Fibroblast of lung (primary cell): ENCODE measurements around the gene MEF2A. TPM values are rescaled to one million over a fixed set of nuclear protein-coding genes. Genes with fewer than 3 reads are reported as not detected.

ENCODE experiments used
- DNase-seq, 2 donors: peaks; one replicate each; pipeline versions ENCODE4 v3.0.0 to v3.0.0-alpha.2; 2010; ENCODE audit warnings: low read depth in 2 of 2
- H2AFZ ChIP-seq: 2 replicates; pipeline ENCODE4 v1.5.1; 2012; ENCODE audit warnings: low read length, control low read depth, inconsistent platforms
- H3K27ac ChIP-seq: 2 replicates; pipeline ENCODE4 v1.5.1; 2011; ENCODE audit warnings: low read length, control low read depth; ENCODE audit not compliant: insufficient read depth
- H3K27me3 ChIP-seq: 2 replicates; pipeline ENCODE4 v1.5.1; 2011; ENCODE audit warnings: mild to moderate bottlenecking, low read length; ENCODE audit not compliant: control insufficient read depth, insufficient read depth
- H3K36me3 ChIP-seq: 2 replicates; pipeline ENCODE4 v1.5.1; 2011; ENCODE audit warnings: low read length; ENCODE audit not compliant: control insufficient read depth, insufficient read depth
- H3K4me1 ChIP-seq: 2 replicates; pipeline ENCODE4 v1.5.1; 2011; ENCODE audit warnings: low read length; ENCODE audit not compliant: control insufficient read depth, insufficient read depth; ENCODE audit errors: extremely low read depth
- H3K4me2 ChIP-seq: 2 replicates; pipeline ENCODE4 v1.5.1; 2011; ENCODE audit warnings: low read length, control low read depth; ENCODE audit not compliant: insufficient read depth; ENCODE audit errors: extremely low read depth
- H3K4me3 ChIP-seq, 4 experiments: fragments of 200-600 bp in 1 of 4; sonication (generic) in 1 of 4; replicated peaks in 1 of 4; 2 replicates each; pipeline ENCODE4 v1.5.1; 2011 to 2016; ENCODE audit warnings: low read length in 4 of 4, low read depth in 3 of 4, mild to moderate bottlenecking in 3 of 4, control low read depth in 2 of 4, inconsistent platforms in 1 of 4, mixed read lengths in 1 of 4; ENCODE audit not compliant: insufficient read depth in 1 of 4; ENCODE audit errors: control extremely low read depth in 1 of 4
- H3K79me2 ChIP-seq: 2 replicates; pipeline ENCODE4 v1.5.1; 2012; ENCODE audit warnings: mild to moderate bottlenecking, low read length, inconsistent platforms; ENCODE audit not compliant: control insufficient read depth, insufficient read depth
- H3K9ac ChIP-seq: 2 replicates; pipeline ENCODE4 v1.5.1; 2011; ENCODE audit warnings: mild to moderate bottlenecking, low read length, control low read depth; ENCODE audit not compliant: insufficient read depth
- H3K9me3 ChIP-seq: 2 replicates; pipeline ENCODE4 v1.5.1; 2012; ENCODE audit warnings: low read depth, low read length; ENCODE audit not compliant: control insufficient read depth, insufficient read depth
- H4K20me1 ChIP-seq: 2 replicates; pipeline ENCODE4 v1.5.1; 2011; ENCODE audit warnings: low read length; ENCODE audit not compliant: control insufficient read depth, insufficient read depth; ENCODE audit errors: extremely low read depth
- EZH2 ChIP-seq: IDR thresholded peaks from 2 replicates; pipeline ENCODE4 v1.5.1; 2012; ENCODE audit warnings: low read length, control low read depth, mild to moderate bottlenecking; ENCODE audit errors: missing control alignments
- polyA plus RNA-seq, 2 donors: library from polyadenylated mRNA; depleted of rRNA in 1 of 2; stranded (reverse) in 1 of 2; unstranded in 1 of 2; fragments of >200 nt; gene quantifications; 2 replicates each; pipeline ENCODE4 v1.2.1, GENCODE V29; 2011 to 2012; ENCODE audit warnings: missing spikeins in 1 of 2
- total RNA-seq: library from RNA; depleted of rRNA; stranded (reverse); fragments of >200 nt; gene quantifications from 2 replicates; pipeline ENCODE4 v1.2.1, GENCODE V29; 2014
- TF ChIP-seq, protein P1 (sequence below), 2 donors: IDR thresholded peaks in 1 of 2; conservative IDR thresholded peaks in 1 of 2; 1 replicate in 1 of 2; 2 replicates in 1 of 2; pipeline ENCODE4 v1.5.1; 2011 to 2012; ENCODE audit warnings: low read length in 2 of 2, control low read depth in 1 of 2, inconsistent platforms in 1 of 2, low read depth in 1 of 2, mild to moderate bottlenecking in 1 of 2

The MEF2A gene
- total and polyA plus RNA-seq, 2 donors (not counting 1 experiment from before 2014, with no cell fraction given), result 24.6 to 40.4 TPM

DNA sequence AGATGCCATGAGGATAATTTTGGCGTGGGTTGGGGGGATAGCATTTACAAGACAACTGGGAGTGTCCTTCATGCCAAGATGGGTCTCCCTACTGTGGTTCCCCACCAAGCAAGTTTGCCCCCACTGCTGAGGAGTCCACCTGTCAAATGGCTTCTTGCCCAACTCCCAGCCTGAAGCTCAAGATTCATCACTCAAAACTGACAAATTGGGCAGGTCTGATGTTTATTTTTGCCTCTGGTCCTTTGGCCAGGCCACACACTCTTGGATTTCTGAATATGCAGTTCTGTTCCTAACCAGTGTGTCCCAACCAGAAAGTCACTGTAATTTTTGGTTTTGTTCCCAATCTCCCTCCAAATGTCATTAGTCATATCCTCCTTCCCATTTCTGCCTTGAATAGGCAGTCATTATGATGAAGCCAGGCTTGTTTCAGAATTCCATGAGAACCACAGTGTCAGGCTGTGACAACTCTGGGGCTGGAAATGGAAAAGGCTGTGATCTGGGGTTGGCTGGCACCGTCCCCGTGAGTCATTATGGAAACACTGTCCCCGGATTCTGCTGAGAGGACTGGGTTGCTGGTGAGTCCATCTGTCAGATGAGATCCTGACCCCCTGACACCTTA is 29.3 kb upstream of the MEF2A start:
- Histone ChIP-seq H3K9ac (no peak overlapping the region), H3K27me3 (no peaks in the 10 kb centered on the region), H4K20me1 (no peaks in the 10 kb centered on the region), H3K79me2 (no peaks in the 10 kb centered on the region), H3K9me3 (no peaks in the 10 kb centered on the region), H3K27ac (no peak overlapping the region), H3K4me2 (no peak overlapping the region), H3K36me3 (no peaks in the 10 kb centered on the region), H3K4me1 (peaks cover 11% of the 10 kb centered on the region), H3K4me3 (no peak overlapping the region), H2AFZ (no peak overlapping the region)
- peak; percentile 44 to 85 for DNase-seq
- TF ChIP-seq EZH2, result no peak
- TF ChIP-seq, protein P1, sequence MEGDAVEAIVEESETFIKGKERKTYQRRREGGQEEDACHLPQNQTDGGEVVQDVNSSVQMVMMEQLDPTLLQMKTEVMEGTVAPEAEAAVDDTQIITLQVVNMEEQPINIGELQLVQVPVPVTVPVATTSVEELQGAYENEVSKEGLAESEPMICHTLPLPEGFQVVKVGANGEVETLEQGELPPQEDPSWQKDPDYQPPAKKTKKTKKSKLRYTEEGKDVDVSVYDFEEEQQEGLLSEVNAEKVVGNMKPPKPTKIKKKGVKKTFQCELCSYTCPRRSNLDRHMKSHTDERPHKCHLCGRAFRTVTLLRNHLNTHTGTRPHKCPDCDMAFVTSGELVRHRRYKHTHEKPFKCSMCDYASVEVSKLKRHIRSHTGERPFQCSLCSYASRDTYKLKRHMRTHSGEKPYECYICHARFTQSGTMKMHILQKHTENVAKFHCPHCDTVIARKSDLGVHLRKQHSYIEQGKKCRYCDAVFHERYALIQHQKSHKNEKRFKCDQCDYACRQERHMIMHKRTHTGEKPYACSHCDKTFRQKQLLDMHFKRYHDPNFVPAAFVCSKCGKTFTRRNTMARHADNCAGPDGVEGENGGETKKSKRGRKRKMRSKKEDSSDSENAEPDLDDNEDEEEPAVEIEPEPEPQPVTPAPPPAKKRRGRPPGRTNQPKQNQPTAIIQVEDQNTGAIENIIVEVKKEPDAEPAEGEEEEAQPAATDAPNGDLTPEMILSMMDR (conservative IDR thresholded peaks at IDR 0.05 in 1 of 2, IDR thresholded peaks at IDR 0.05 in 1 of 2; ENCODE audit: low read depth in 1 of 2, low read length in 2 of 2), result no peak

DNA sequence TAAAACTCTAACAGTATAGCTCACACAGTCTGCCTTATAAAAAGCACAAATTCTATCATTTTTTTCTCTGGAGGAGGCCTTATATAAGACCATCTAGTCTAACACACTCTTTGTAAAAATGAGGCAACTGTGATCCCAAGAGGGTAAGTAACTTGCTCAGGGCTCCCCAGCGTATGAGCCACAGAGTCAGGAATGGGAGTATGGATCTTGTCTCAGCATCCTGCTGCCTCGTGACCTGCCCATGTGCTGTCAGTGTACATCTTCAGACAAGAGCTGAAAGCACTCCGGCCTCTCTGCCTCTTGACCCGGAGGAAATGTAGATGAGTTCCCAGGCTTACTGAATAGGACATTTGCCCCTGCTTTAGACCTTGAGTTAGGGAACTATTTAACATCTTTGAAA is 28.4 kb upstream of the MEF2A start:
- no peak overlapping the region for H3K4me2 ChIP-seq
- peak in 1 of 2 donors; percentile 32 for DNase-seq
- no peak overlapping the region for H3K9ac ChIP-seq

DNA sequence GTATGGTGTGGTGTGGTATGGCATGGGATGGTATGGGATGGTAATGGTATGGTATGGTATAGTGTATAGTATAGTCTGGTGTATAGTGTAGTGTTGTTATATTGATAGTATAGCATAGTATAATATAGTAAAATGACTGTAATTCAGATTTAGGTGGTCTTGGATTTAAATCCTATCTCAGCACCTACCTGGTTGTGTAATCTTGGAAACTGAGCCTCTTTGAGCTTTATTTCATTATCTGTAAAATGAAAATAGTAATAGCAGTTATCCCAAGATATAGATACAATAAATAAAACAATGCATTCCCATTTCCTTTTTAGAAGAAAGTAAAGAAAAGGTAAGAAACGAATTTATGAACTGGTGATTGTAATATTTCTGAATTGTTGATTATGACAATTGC is 27.5 kb upstream of the MEF2A start:
- Histone ChIP-seq H3K4me2 (no peak overlapping the region), H3K27ac (no peak overlapping the region), H3K9ac (no peak overlapping the region), H3K27me3 (no peaks in the 10 kb centered on the region), H3K4me3 (no peak overlapping the region), H3K79me2 (no peaks in the 10 kb centered on the region), H4K20me1 (no peaks in the 10 kb centered on the region), H3K4me1 (peaks cover 11% of the 10 kb centered on the region), H3K9me3 (no peaks in the 10 kb centered on the region), H3K36me3 (no peaks in the 10 kb centered on the region), H2AFZ (no peak overlapping the region)
- DNase-seq, result no peak
- no peak for TF ChIP-seq EZH2
- TF ChIP-seq, protein P1 (conservative IDR thresholded peaks at IDR 0.05 in 1 of 2, IDR thresholded peaks at IDR 0.05 in 1 of 2; ENCODE audit: low read depth in 1 of 2, low read length in 2 of 2), result no peak

More for the DNA sequence above, 28.4 kb upstream of the MEF2A start:
- H3K4me1 ChIP-seq, result peaks cover 11% of the 10 kb centered on the region
- H3K27me3 ChIP-seq, result no peaks in the 10 kb centered on the region
- no peak overlapping the region for H3K4me3 ChIP-seq
- TF ChIP-seq, protein P1 (conservative IDR thresholded peaks at IDR 0.05 in 1 of 2, IDR thresholded peaks at IDR 0.05 in 1 of 2; ENCODE audit: low read depth in 1 of 2, low read length in 2 of 2), result no peak
- TF ChIP-seq EZH2, result no peak
- no peaks in the 10 kb centered on the region for H4K20me1 ChIP-seq
- H3K9me3 ChIP-seq, result no peaks in the 10 kb centered on the region
- no peaks in the 10 kb centered on the region for H3K79me2 ChIP-seq
- no peak overlapping the region for H3K27ac ChIP-seq
- no peak overlapping the region for H2AFZ ChIP-seq
- no peaks in the 10 kb centered on the region for H3K36me3 ChIP-seq
